Gastrocnemius medialis (tissue), 4 donors: ENCODE data around the gene MYB.

Source experiments
- POLR2A ChIP-seq, 2 donors: fragments of 450-650 bp; IDR thresholded peaks; one replicate each; pipeline ENCODE4 v1.6.1; 2017; ENCODE audit warnings: antibody characterized with exemption in 2 of 2, mild to moderate bottlenecking in 2 of 2, moderate library complexity in 2 of 2
- TF ChIP-seq, protein P1 (sequence below), 5 experiments: fragments of 450-650 bp in 3 of 5; fragments of 200-600 bp in 2 of 5; sonication (generic) in 2 of 5; IDR thresholded peaks in 4 of 5; conservative IDR thresholded peaks in 1 of 5; 1 replicate in 4 of 5; 2 replicates in 1 of 5; pipeline ENCODE4 v1.5.1; 2016 to 2019; ENCODE audit warnings: antibody characterized with exemption in 5 of 5, mild to moderate bottlenecking in 3 of 5, moderate library complexity in 3 of 5

DNA sequence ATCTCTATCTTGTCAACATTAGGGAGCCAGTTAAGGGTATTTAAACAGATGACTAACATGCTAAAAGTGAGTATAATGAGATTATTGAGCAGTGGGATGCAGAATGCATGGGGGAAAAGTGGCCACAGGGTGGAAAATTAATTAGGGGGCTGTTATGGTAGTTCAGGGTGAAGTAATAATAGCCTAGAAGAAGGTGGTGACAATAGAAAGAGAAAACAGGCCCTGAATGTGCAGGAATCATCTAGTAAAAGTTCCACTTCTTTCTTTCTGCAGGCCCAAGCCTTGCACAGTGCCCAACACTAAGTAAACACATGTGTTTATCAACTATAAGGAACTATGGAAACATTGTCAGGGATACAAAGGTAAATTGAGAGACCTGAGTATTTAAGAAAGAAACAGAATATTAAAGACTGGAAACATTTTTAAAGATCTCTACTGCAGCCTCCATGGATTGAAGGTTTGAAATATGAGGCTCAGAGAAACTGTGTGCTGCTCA lies 7.1 kb upstream of the MYB start:
- TF ChIP-seq, protein P1, sequence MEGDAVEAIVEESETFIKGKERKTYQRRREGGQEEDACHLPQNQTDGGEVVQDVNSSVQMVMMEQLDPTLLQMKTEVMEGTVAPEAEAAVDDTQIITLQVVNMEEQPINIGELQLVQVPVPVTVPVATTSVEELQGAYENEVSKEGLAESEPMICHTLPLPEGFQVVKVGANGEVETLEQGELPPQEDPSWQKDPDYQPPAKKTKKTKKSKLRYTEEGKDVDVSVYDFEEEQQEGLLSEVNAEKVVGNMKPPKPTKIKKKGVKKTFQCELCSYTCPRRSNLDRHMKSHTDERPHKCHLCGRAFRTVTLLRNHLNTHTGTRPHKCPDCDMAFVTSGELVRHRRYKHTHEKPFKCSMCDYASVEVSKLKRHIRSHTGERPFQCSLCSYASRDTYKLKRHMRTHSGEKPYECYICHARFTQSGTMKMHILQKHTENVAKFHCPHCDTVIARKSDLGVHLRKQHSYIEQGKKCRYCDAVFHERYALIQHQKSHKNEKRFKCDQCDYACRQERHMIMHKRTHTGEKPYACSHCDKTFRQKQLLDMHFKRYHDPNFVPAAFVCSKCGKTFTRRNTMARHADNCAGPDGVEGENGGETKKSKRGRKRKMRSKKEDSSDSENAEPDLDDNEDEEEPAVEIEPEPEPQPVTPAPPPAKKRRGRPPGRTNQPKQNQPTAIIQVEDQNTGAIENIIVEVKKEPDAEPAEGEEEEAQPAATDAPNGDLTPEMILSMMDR (IDR thresholded peaks at IDR 0.05 in 4 of 5, conservative IDR thresholded peaks at IDR 0.05 in 1 of 5), result no peak
- TF ChIP-seq POLR2A (IDR thresholded peaks at IDR 0.05), result no peak
